Measurements from ENCODE around the gene DOCK4.
A peak's percentile ranks its signal among the peaks of the same experiment; 100 is the strongest.

DOCK4 gene

GRCh38 chr7:112195717-112196116 lies 10.5 kb downstream of the DOCK4 start:
- Histone ChIP-seq H3K4me3 (ENCODE audit: severe bottlenecking) (no peak overlapping the region), H3K27ac (ENCODE audit: poor library complexity, severe bottlenecking) (no peak overlapping the region), H3K27me3 (ENCODE audit: insufficient read depth, poor library complexity, severe bottlenecking) (no peaks in the 10 kb centered on the region), H3K36me3 (ENCODE audit: low read depth) (no peaks in the 10 kb centered on the region), H3K9me3 (ENCODE audit: severe bottlenecking) (peaks cover 3% of the 10 kb centered on the region), H3K4me1 (ENCODE audit: insufficient read depth, poor library complexity, severe bottlenecking) (peaks cover 49% of the 10 kb centered on the region)
- no peak for TF ChIP-seq CTCF (IDR thresholded peaks at IDR 0.05; ENCODE audit: poor library complexity, severe bottlenecking)
- no peak for DNase-seq (ENCODE audit: low spot score)
- ATAC-seq (ENCODE audit: low read depth): no peak

GRCh38 chr7:112193915-112194502 lies 12.2 kb downstream of the DOCK4 start:
- H3K36me3 ChIP-seq (ENCODE audit: low read depth): no peaks in the 10 kb centered on the region
- H3K4me1 ChIP-seq (ENCODE audit: insufficient read depth, poor library complexity, severe bottlenecking): peaks cover 34% of the 10 kb centered on the region
- H3K9me3 ChIP-seq (ENCODE audit: severe bottlenecking): peaks cover 3% of the 10 kb centered on the region
- ATAC-seq (ENCODE audit: low read depth) (no peak), DNase-seq (ENCODE audit: low spot score) (no peak)
- peak overlapping the region; percentile 97 for H3K27ac ChIP-seq (ENCODE audit: poor library complexity, severe bottlenecking)
- no peak overlapping the region for H3K4me3 ChIP-seq (ENCODE audit: severe bottlenecking)
- H3K27me3 ChIP-seq (ENCODE audit: insufficient read depth, poor library complexity, severe bottlenecking): no peaks in the 10 kb centered on the region
- no peak for TF ChIP-seq CTCF (IDR thresholded peaks at IDR 0.05; ENCODE audit: poor library complexity, severe bottlenecking)

GRCh38 chr7:112192236-112193154 lies 13.7 kb downstream of the DOCK4 start:
- H3K4me1 ChIP-seq (ENCODE audit: insufficient read depth, poor library complexity, severe bottlenecking): peaks cover 27% of the 10 kb centered on the region
- peak overlapping the region; percentile 97 for H3K27ac ChIP-seq (ENCODE audit: poor library complexity, severe bottlenecking)
- TF ChIP-seq CTCF (IDR thresholded peaks at IDR 0.05; ENCODE audit: poor library complexity, severe bottlenecking): no peak
- H3K9me3 ChIP-seq (ENCODE audit: severe bottlenecking): peaks cover 3% of the 10 kb centered on the region
- no peaks in the 10 kb centered on the region for H3K36me3 ChIP-seq (ENCODE audit: low read depth)
- H3K27me3 ChIP-seq (ENCODE audit: insufficient read depth, poor library complexity, severe bottlenecking): no peaks in the 10 kb centered on the region
- no peak for DNase-seq (ENCODE audit: low spot score)
- peak; percentile 99 for ATAC-seq (ENCODE audit: low read depth)
- H3K4me3 ChIP-seq (ENCODE audit: severe bottlenecking): no peak overlapping the region

- no peak for TF ChIP-seq CTCF (IDR thresholded peaks at IDR 0.05; ENCODE audit: poor library complexity, severe bottlenecking)
- ATAC-seq (ENCODE audit: low read depth): no peak
- no peak overlapping the region for H3K4me3 ChIP-seq (ENCODE audit: severe bottlenecking)
- DNase-seq (ENCODE audit: low spot score): no peak
- no peak overlapping the region for H3K27ac ChIP-seq (ENCODE audit: poor library complexity, severe bottlenecking)
- H3K36me3 ChIP-seq (ENCODE audit: low read depth): no peaks in the 10 kb centered on the region
- peaks cover 3% of the 10 kb centered on the region for H3K9me3 ChIP-seq (ENCODE audit: severe bottlenecking)
- H3K27me3 ChIP-seq (ENCODE audit: insufficient read depth, poor library complexity, severe bottlenecking): no peaks in the 10 kb centered on the region
- H3K4me1 ChIP-seq (ENCODE audit: insufficient read depth, poor library complexity, severe bottlenecking): peaks cover 34% of the 10 kb centered on the region
Measured at GRCh38 chr7:112190120-112190519, 16.1 kb downstream of the DOCK4 start.

Data from RWPE2 (cell line).